Measurements from ENCODE around the gene ZBTB20. TPM values are rescaled to one million over a fixed set of nuclear protein-coding genes. Genes with fewer than 3 reads are reported as not detected.
A peak's percentile ranks its signal among the peaks of the same experiment; 100 is the strongest.

The ZBTB20 gene
- total and polyA plus RNA-seq, 7 donors, result 0.40 to 74.9 (median 41.7) TPM

DNA sequence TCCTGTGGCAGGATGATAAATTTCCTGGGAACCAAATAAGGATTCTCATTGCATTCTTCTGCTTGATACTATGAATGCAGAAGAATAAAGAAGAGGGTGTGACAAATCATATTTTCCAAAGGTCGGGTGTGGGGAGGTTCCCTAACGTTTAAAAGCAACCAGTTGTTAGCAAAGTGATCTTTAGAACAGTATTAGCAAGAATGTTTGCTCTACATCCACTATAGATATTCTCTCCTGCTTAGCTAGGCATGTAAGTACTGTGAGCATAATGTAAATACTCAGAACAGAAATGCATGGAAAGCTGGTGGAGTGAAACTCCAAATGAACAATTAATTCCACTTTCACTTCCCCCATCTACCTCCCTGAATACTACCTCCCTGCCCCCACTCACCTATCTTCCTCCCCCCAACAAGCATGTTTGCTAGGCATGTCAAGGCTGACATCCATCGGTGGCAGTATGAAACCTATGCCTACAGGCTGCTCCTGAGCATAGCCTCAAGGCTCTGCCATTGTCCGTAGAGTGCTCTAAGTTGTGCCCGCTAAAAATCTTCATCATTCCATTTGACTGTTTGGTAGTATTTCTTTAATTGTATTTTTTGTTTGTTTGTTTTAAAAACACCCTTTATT lies 523.6 kb downstream of the ZBTB20 start:
- ATAC-seq (peak; percentile 16 to 49 (median 36)), DNase-seq (no peak)
- WGBS, 3 donors, result 15 to 31% (median 22%) methylated on average over 5 of the region's 5 CpGs
- peak overlapping the region; percentile 96 for H3K27ac ChIP-seq
- peak overlapping the region; percentile 66 for H3K4me3 ChIP-seq
- TF ChIP-seq, protein P1, sequence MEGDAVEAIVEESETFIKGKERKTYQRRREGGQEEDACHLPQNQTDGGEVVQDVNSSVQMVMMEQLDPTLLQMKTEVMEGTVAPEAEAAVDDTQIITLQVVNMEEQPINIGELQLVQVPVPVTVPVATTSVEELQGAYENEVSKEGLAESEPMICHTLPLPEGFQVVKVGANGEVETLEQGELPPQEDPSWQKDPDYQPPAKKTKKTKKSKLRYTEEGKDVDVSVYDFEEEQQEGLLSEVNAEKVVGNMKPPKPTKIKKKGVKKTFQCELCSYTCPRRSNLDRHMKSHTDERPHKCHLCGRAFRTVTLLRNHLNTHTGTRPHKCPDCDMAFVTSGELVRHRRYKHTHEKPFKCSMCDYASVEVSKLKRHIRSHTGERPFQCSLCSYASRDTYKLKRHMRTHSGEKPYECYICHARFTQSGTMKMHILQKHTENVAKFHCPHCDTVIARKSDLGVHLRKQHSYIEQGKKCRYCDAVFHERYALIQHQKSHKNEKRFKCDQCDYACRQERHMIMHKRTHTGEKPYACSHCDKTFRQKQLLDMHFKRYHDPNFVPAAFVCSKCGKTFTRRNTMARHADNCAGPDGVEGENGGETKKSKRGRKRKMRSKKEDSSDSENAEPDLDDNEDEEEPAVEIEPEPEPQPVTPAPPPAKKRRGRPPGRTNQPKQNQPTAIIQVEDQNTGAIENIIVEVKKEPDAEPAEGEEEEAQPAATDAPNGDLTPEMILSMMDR (IDR thresholded peaks at IDR 0.05), result no peak
- peaks cover 65% of the 10 kb centered on the region for H3K4me1 ChIP-seq
- intact Hi-C loops (cut with DNase I), result loop anchor here (2.0 to 10.0 kb wide), 3 partner anchors 23 to 521 kb away; partner anchors contain the start of gene ZBTB20 (in 1 of the 2)
- no peaks in the 10 kb centered on the region for H3K9me3 ChIP-seq
- no peaks in the 10 kb centered on the region for H3K36me3 ChIP-seq (ENCODE audit: insufficient read depth in 1 of 2, low read depth in 1 of 2)
- no peaks in the 10 kb centered on the region for H3K27me3 ChIP-seq (ENCODE audit: insufficient read depth in 3 of 3, low read length in 2 of 3)

DNA sequence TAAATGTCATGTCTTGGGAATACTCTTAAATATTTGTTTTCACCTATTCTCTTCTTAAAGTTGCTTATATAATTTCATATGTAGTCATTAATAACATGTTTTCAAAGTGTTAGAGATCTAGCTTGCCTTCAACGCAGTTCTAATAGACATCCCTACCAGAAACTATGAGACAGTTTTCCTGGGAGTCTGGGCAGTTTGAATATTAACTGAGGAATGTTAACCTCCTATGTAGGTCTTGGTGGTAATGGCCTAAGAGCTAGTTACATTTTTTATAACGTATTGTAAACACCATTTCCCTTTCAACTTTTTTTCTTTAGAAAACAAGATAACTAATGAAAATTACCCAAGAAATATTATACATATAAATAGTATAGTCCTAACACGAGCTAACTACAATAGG lies 525.1 kb downstream of the ZBTB20 start:
- 46 to 58% (median 47%) methylated on average over 3 of the region's 3 CpGs for WGBS, 3 donors
- DNase-seq (no peak), ATAC-seq (no peak)
- Histone ChIP-seq H3K27ac (peak overlapping the region; percentile 96), H3K4me1 (peaks cover 55% of the 10 kb centered on the region), H3K9me3 (no peaks in the 10 kb centered on the region), H3K4me3 (peak overlapping the region; percentile 66), H3K36me3 (ENCODE audit: insufficient read depth in 1 of 2, low read depth in 1 of 2) (no peaks in the 10 kb centered on the region), H3K27me3 (ENCODE audit: insufficient read depth in 3 of 3, low read length in 2 of 3) (no peaks in the 10 kb centered on the region)
- intact Hi-C loops (cut with DNase I), result loop anchor here in 1 of 2 donors (10.0 kb wide), 2 partner anchors 117 to 523 kb away; partner anchors contain the start of gene ZBTB20
- TF ChIP-seq, protein P1 (IDR thresholded peaks at IDR 0.05), result no peak

DNA sequence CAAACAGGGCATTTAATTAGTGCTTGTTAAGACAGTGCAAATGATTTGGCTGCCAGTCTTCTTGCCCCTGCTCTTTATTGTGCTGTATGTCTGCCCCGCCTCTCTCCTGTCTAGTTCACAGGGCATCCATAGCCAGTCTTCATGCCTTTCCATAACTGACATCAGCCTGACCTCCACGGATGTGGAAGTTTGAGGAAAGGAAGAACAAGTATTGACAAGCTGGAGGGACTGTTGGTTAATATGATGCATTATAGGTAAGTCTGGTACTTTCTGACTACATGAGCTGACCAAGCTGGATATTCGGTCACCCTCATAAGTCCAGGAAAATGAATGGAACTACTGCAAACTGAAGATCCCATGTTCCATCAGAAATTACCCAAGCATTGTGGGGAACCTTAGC lies 527.3 kb downstream of the ZBTB20 start:
- 91 to 95% (median 92%) methylated on average over 3 of the region's 3 CpGs for WGBS, 3 donors
- H3K27ac ChIP-seq, result no peak overlapping the region
- intact Hi-C loops (cut with DNase I), result loop anchor here in 1 of 2 donors (10.0 kb wide), 2 partner anchors 115 to 525 kb away; partner anchors contain the start of gene ZBTB20
- no peaks in the 10 kb centered on the region for H3K27me3 ChIP-seq (ENCODE audit: insufficient read depth in 3 of 3, low read length in 2 of 3)
- H3K36me3 ChIP-seq (ENCODE audit: insufficient read depth in 1 of 2, low read depth in 1 of 2), result no peaks in the 10 kb centered on the region
- no peak for ATAC-seq
- peaks cover 54% of the 10 kb centered on the region for H3K4me1 ChIP-seq
- TF ChIP-seq, protein P1 (IDR thresholded peaks at IDR 0.05), result no peak
- no peaks in the 10 kb centered on the region for H3K9me3 ChIP-seq
- no peak for DNase-seq
- H3K4me3 ChIP-seq, result no peak overlapping the region

DNA sequence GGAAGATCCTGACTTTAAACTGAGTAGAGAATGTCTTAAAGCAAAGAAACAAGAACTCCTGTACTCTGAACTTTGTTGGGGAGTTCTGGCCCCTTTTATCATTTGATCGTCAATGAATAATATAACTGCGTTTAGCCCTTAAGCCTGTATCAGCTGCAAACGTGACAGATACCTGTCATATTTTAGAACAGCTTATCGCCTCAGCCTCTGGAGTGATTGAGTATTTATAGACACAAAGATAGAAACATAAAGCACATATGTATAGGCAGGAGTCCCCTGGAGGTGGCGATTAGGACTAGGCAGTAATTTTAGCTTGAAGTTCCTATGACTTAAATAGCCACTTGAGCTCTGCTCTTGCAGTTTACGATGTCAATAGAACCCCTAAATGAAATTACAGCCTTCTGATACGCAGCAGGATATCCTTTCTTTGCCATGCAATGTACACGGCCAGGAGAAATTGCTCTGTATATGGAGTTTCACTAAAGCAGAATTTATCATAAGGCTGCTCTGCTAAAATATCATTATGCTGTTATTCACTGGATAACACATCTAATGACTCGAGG lies 531.5 kb downstream of the ZBTB20 start:
- no peaks in the 10 kb centered on the region for H3K36me3 ChIP-seq (ENCODE audit: insufficient read depth in 1 of 2, low read depth in 1 of 2)
- DNase-seq (no peak), ATAC-seq (peak in 1 of 4 donors; percentile 15)
- peak overlapping the region; percentile 42 for H3K27ac ChIP-seq
- 31 to 55% (median 32%) methylated on average over 9 of the region's 9 CpGs for WGBS, 3 donors
- H3K4me1 ChIP-seq, result peaks cover 53% of the 10 kb centered on the region
- H3K4me3 ChIP-seq, result no peak overlapping the region
- H3K9me3 ChIP-seq, result no peaks in the 10 kb centered on the region
- intact Hi-C loops (cut with DNase I), result no loop called here
- no peaks in the 10 kb centered on the region for H3K27me3 ChIP-seq (ENCODE audit: insufficient read depth in 3 of 3, low read length in 2 of 3)
- TF ChIP-seq, protein P1 (IDR thresholded peaks at IDR 0.05), result no peak

All from psoas muscle (tissue), 8 donors.